NCI-H146 treated with DMSO at 0.1 percent for 48 hours (cell line): ENCODE measurements around the gene CNKSR2.

ENCODE experiments used
- DNase-seq: peaks from one replicate; lab custom pipeline; 2025; ENCODE audit not compliant: unreplicated experiment; lab: John Stamatoyannopoulos, UW

The CNKSR2 gene

GRCh38 chrX:21590012-21590776 lies 216.0 kb downstream of the CNKSR2 start:
- DNase-seq, result no peak

GRCh38 chrX:21606002-21606401 lies 231.8 kb downstream of the CNKSR2 start:
- no peak for DNase-seq

- DNase-seq, result no peak
These were observed 235.9 kb downstream of the CNKSR2 start for GRCh38 chrX:21610168-21610567.

GRCh38 chrX:21612154-21612553 lies 237.9 kb downstream of the CNKSR2 start:
- DNase-seq, result no peak

- DNase-seq, result no peak
These were observed 242.2 kb downstream of the CNKSR2 start for GRCh38 chrX:21616386-21616785.

- DNase-seq, result no peak
These were observed 246.0 kb downstream of the CNKSR2 start for GRCh38 chrX:21620234-21620633.

GRCh38 chrX:21623778-21624501 lies 249.7 kb downstream of the CNKSR2 start:
- no peak for DNase-seq

GRCh38 chrX:21632027-21632426 lies 257.8 kb downstream of the CNKSR2 start:
- DNase-seq, result no peak

- no peak for DNase-seq
These were observed 264.1 kb downstream of the CNKSR2 start for GRCh38 chrX:21638311-21638710.

- no peak for DNase-seq
These were observed 265.6 kb downstream of the CNKSR2 start for GRCh38 chrX:21639775-21640174.

GRCh38 chrX:21645431-21645830 lies 271.2 kb downstream of the CNKSR2 start:
- no peak for DNase-seq

GRCh38 chrX:21645886-21646285 lies 271.7 kb downstream of the CNKSR2 start:
- DNase-seq, result no peak

GRCh38 chrX:21655901-21656586 lies 281.8 kb downstream of the CNKSR2 start:
- no peak for DNase-seq

GRCh38 chrX:21656587-21657317 lies 282.5 kb downstream of the CNKSR2 start:
- no peak for DNase-seq

- DNase-seq, result no peak
These were observed 283.3 kb downstream of the CNKSR2 start for GRCh38 chrX:21657318-21658151.

- no peak for DNase-seq
These were observed 284.0 kb downstream of the CNKSR2 start, which contains the start of gene KLHL34 for GRCh38 chrX:21658152-21658737. KLHL34 (minus strand) TSS chrX:21658330; CDS start chrX:21657788, 542 bp downstream.

- no peak for DNase-seq
These were observed 284.5 kb downstream of the CNKSR2 start for GRCh38 chrX:21658746-21659145.

- no peak for DNase-seq
These were observed 285.1 kb downstream of the CNKSR2 start for GRCh38 chrX:21659320-21659719.

GRCh38 chrX:21660156-21660555 lies 285.9 kb downstream of the CNKSR2 start:
- DNase-seq, result no peak

GRCh38 chrX:21661316-21661715 lies 287.1 kb downstream of the CNKSR2 start:
- no peak for DNase-seq
